Gastroesophageal sphincter (tissue), 3 donors: ENCODE measurements around the gene TTC9C.

ENCODE experiments used
- POLR2A ChIP-seq, 2 donors: fragments of 450-650 bp; IDR thresholded peaks; one replicate each; pipeline ENCODE4 v1.6.1; 2017; ENCODE audit warnings: antibody characterized with exemption in 2 of 2, mild to moderate bottlenecking in 2 of 2, moderate library complexity in 1 of 2
- TF ChIP-seq, protein P1 (sequence below), 4 experiments: fragments of 200-600 bp in 2 of 4; fragments of 450-650 bp in 2 of 4; sonication (generic) in 1 of 4; IDR thresholded peaks; one replicate each; pipeline ENCODE4 v1.5.1; 2017 to 2019; ENCODE audit warnings: antibody characterized with exemption in 4 of 4, mild to moderate bottlenecking in 2 of 4, moderate library complexity in 2 of 4

GRCh38 chr11:62678770-62679696, 49.3 kb upstream of the TTC9C start, which contains the start of gene UBXN1:
- TF ChIP-seq, protein P1, sequence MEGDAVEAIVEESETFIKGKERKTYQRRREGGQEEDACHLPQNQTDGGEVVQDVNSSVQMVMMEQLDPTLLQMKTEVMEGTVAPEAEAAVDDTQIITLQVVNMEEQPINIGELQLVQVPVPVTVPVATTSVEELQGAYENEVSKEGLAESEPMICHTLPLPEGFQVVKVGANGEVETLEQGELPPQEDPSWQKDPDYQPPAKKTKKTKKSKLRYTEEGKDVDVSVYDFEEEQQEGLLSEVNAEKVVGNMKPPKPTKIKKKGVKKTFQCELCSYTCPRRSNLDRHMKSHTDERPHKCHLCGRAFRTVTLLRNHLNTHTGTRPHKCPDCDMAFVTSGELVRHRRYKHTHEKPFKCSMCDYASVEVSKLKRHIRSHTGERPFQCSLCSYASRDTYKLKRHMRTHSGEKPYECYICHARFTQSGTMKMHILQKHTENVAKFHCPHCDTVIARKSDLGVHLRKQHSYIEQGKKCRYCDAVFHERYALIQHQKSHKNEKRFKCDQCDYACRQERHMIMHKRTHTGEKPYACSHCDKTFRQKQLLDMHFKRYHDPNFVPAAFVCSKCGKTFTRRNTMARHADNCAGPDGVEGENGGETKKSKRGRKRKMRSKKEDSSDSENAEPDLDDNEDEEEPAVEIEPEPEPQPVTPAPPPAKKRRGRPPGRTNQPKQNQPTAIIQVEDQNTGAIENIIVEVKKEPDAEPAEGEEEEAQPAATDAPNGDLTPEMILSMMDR (IDR thresholded peaks at IDR 0.05): no peak
- peak; percentile 63 to 64 for TF ChIP-seq POLR2A (IDR thresholded peaks at IDR 0.05)
